GM18519 (cell line): ENCODE measurements around the gene KRTAP5-8.
"Not testable (repeated sequence)": the region's sequence is repeated elsewhere in the genome, so short reads cannot be mapped to it uniquely, and the experiment has no call there.

Experiments used
- ATAC-seq: cut with Tn5 transposase; IDR thresholded peaks from one replicate; pipeline ENCODE4 v1.9.1; 2021; ENCODE audit warnings: mild to moderate bottlenecking, moderate library complexity; ENCODE audit not compliant: unreplicated experiment, low FRiP score

KRTAP5-8 gene

GRCh38 chr11:71568704-71569349, 31.0 kb downstream of the KRTAP5-8 start:
- ATAC-seq, result no peak

- not testable (repeated sequence) for ATAC-seq
These were observed 33.5 kb downstream of the KRTAP5-8 start for GRCh38 chr11:71571101-71571850.

GRCh38 chr11:71572811-71573210, 35.0 kb downstream of the KRTAP5-8 start:
- ATAC-seq, result no peak

GRCh38 chr11:71574418-71574817, 36.6 kb downstream of the KRTAP5-8 start:
- ATAC-seq, result no peak

- ATAC-seq, result no peak
These were observed 38.0 kb downstream of the KRTAP5-8 start for GRCh38 chr11:71575723-71576424.

- not testable (repeated sequence) for ATAC-seq
These were observed 39.1 kb downstream of the KRTAP5-8 start for GRCh38 chr11:71576688-71577465.

GRCh38 chr11:71577469-71578004, 39.7 kb downstream of the KRTAP5-8 start:
- ATAC-seq, result no peak

GRCh38 chr11:71579513-71579912, 41.7 kb downstream of the KRTAP5-8 start:
- ATAC-seq, result not testable (repeated sequence)

GRCh38 chr11:71580057-71581003, 42.5 kb downstream of the KRTAP5-8 start:
- ATAC-seq, result no peak

- ATAC-seq, result no peak
These were observed 44.0 kb downstream of the KRTAP5-8 start for GRCh38 chr11:71581826-71582225.

- no peak for ATAC-seq
These were observed 44.6 kb downstream of the KRTAP5-8 start, which contains the start of gene KRTAP5-11 for GRCh38 chr11:71582309-71582895. TSS of gene KRTAP5-11 (minus strand) at chr11:71582875. CDS start at chr11:71582837, 38 bp downstream.

GRCh38 chr11:71582969-71583368, 45.1 kb downstream of the KRTAP5-8 start:
- not testable (repeated sequence) for ATAC-seq

GRCh38 chr11:71585673-71586072, 47.8 kb downstream of the KRTAP5-8 start:
- ATAC-seq, result not testable (repeated sequence)

- not testable (repeated sequence) for ATAC-seq
These were observed 50.5 kb downstream of the KRTAP5-8 start for GRCh38 chr11:71588314-71588713.
